Measurements from ENCODE around the gene SUPT6H. TPM values are rescaled to one million over a fixed set of nuclear protein-coding genes. Genes with fewer than 3 reads are reported as not detected.

SUPT6H gene
- total and polyA plus RNA-seq, 9 of the 15 experiments (the other 6 are each of a cell fraction or from before 2014, with no cell fraction given), result 1.7 to 77.7 (median 49.2) TPM

- TF ChIP-seq, protein P1, sequence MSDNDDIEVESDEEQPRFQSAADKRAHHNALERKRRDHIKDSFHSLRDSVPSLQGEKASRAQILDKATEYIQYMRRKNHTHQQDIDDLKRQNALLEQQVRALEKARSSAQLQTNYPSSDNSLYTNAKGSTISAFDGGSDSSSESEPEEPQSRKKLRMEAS (CRISPR knock-in tag; IDR thresholded peaks at IDR 0.05), result peak; percentile 49
- TF ChIP-seq SMC3 (conservative IDR thresholded peaks at IDR 0.05; ENCODE audit: insufficient read depth, low read depth, low read length), result peak; percentile 97
- peak; percentile 13; the same call in 1 of the 2 replicates for TF ChIP-seq CREB1 (IDR thresholded peaks at IDR 0.05)
- TF ChIP-seq CREB1 (CRISPR knock-in tag; IDR thresholded peaks at IDR 0.05), result peak; percentile 41; the same call in 1 of the 2 replicates
- TF ChIP-seq TRIM28 (IDR thresholded peaks at IDR 0.05), result 0 out of 2 replicates have a peak, but pooled peaks have one; percentile 7
- TF ChIP-seq CEBPG (CRISPR knock-in tag; IDR thresholded peaks at IDR 0.05), result peak; percentile 11; the same call in 1 of the 2 replicates
- no peak for TF ChIP-seq CEBPG (tag; conservative IDR thresholded peaks at IDR 0.05 in 1 of 2, IDR thresholded peaks at IDR 0.05 in 1 of 2)
- no peak for TF ChIP-seq TBP (optimal IDR thresholded peaks at IDR 0.05; ENCODE audit: low read depth, low read length)
- TF ChIP-seq, protein P2, sequence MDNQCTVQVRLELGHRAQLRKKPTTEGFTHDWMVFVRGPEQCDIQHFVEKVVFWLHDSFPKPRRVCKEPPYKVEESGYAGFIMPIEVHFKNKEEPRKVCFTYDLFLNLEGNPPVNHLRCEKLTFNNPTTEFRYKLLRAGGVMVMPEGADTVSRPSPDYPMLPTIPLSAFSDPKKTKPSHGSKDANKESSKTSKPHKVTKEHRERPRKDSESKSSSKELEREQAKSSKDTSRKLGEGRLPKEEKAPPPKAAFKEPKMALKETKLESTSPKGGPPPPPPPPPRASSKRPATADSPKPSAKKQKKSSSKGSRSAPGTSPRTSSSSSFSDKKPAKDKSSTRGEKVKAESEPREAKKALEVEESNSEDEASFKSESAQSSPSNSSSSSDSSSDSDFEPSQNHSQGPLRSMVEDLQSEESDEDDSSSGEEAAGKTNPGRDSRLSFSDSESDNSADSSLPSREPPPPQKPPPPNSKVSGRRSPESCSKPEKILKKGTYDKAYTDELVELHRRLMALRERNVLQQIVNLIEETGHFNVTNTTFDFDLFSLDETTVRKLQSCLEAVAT (IDR thresholded peaks at IDR 0.05), result peak; percentile 58 to 73; a peak in 3 of 4 replicates
- peak; percentile 67; the same call in 1 of the 2 replicates for TF ChIP-seq SOX6 (IDR thresholded peaks at IDR 0.05)
- TF ChIP-seq, protein P3, sequence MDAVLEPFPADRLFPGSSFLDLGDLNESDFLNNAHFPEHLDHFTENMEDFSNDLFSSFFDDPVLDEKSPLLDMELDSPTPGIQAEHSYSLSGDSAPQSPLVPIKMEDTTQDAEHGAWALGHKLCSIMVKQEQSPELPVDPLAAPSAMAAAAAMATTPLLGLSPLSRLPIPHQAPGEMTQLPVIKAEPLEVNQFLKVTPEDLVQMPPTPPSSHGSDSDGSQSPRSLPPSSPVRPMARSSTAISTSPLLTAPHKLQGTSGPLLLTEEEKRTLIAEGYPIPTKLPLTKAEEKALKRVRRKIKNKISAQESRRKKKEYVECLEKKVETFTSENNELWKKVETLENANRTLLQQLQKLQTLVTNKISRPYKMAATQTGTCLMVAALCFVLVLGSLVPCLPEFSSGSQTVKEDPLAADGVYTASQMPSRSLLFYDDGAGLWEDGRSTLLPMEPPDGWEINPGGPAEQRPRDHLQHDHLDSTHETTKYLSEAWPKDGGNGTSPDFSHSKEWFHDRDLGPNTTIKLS (IDR thresholded peaks at IDR 0.05; ENCODE audit: borderline replicate concordance, low read depth), result peak; percentile 17; the same call in 1 of the 2 replicates
- TF ChIP-seq HDAC1 (IDR thresholded peaks at IDR 0.05), result peak in 1 of 2 experiments; percentile 89; a peak in 2 of 4 replicates
- TF ChIP-seq, protein P4, sequence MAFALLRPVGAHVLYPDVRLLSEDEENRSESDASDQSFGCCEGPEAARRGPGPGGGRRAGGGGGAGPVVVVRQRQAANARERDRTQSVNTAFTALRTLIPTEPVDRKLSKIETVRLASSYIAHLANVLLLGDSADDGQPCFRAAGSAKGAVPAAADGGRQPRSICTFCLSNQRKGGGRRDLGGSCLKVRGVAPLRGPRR (CRISPR knock-in tag; IDR thresholded peaks at IDR 0.05), result peak; percentile 70; the same call in 1 of the 2 replicates
- TF ChIP-seq RBBP5 (IDR thresholded peaks at IDR 0.05; ENCODE audit: borderline replicate concordance, insufficient read depth, low read length, poor library complexity, severe bottlenecking), result peak; percentile 23
- TF ChIP-seq TAF1 (IDR thresholded peaks at IDR 0.05; ENCODE audit: control insufficient read depth, extremely low read depth, insufficient read depth, low read length, severe bottlenecking), result peak; percentile 61
- TF ChIP-seq, protein P5, sequence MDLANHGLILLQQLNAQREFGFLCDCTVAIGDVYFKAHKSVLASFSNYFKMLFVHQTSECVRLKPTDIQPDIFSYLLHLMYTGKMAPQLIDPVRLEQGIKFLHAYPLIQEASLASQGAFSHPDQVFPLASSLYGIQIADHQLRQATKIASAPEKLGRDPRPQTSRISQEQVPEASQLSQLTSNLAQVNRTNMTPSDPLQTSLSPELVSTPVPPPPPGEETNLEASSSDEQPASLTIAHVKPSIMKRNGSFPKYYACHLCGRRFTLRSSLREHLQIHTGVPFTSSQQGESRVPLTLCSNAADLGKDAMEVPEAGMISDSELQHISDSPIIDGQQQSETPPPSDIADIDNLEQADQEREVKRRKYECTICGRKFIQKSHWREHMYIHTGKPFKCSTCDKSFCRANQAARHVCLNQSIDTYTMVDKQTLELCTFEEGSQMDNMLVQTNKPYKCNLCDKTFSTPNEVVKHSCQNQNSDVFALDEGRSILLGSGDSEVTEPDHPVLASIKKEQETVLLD (IDR thresholded peaks at IDR 0.05), result 0 out of 2 replicates have a peak, but pooled peaks have one; percentile 27
- TF ChIP-seq ZNF24 (IDR thresholded peaks at IDR 0.05), result peak; percentile 72; the same call in 1 of the 2 replicates
- peak; percentile 55; the same call in 1 of the 2 replicates for TF ChIP-seq ZNF384 (IDR thresholded peaks at IDR 0.05; ENCODE audit: low read depth, low read length)
- TF ChIP-seq ZC3H11A (IDR thresholded peaks at IDR 0.05; ENCODE audit: low read depth, low read length), result peak; percentile 70; the same call in 1 of the 2 replicates
- TF ChIP-seq RNF2 (IDR thresholded peaks at IDR 0.05), result peak; percentile 56; the same call in 1 of the 2 replicates
- TF ChIP-seq ZC3H8 (IDR thresholded peaks at IDR 0.05), result 0 out of 2 replicates have a peak, but pooled peaks have one; percentile 29
- TF ChIP-seq CXXC5 (CRISPR knock-in tag; IDR thresholded peaks at IDR 0.05), result peak; percentile 21; the same call in 1 of the 2 replicates
- 0 out of 2 replicates have a peak, but pooled peaks have one; percentile 13 for TF ChIP-seq PTBP1 (IDR thresholded peaks at IDR 0.05; ENCODE audit: low read depth, low read length)
Measured at GRCh38 chr17:28726627-28727491, 64.9 kb downstream of the SUPT6H start (continued).

All from K562 (cell line).